ENCODE measurements around the gene PTCSC3. TPM values are rescaled to one million over a fixed set of nuclear protein-coding genes. Genes with fewer than 3 reads are reported as not detected.

PTCSC3 gene
- total RNA-seq, 1 donor from 2014 or later: not detected

Other genes starting within 250 kb of the PTCSC3 start
- 15.5 TPM for gene MBIP, start 143.9 kb upstream of the PTCSC3 start, total RNA-seq

Measured in mucosa of gallbladder (tissue), 1 donor.